ENCODE data around the gene STX18.

STX18 gene

GRCh38 chr4:4436244-4436823 is 105.5 kb downstream of the STX18 start:
- no peak for DNase-seq
- Histone ChIP-seq H3K9me3 (ENCODE audit: control insufficient read depth, low read length) (no peaks in the 10 kb centered on the region), H3K36me3 (ENCODE audit: control insufficient read depth, insufficient read depth, low read length) (peaks cover 5% of the 10 kb centered on the region), H3K4me1 (ENCODE audit: control insufficient read depth, insufficient read depth, low read length, poor library complexity, severe bottlenecking) (no peaks in the 10 kb centered on the region), H3K4me3 (ENCODE audit: insufficient read depth, low read depth, low read length, poor library complexity, severe bottlenecking) (no peak overlapping the region), H3K27ac (ENCODE audit: insufficient read depth, low read length, poor library complexity, severe bottlenecking) (no peak overlapping the region), H3K27me3 (replicated peaks; ENCODE audit: control insufficient read depth, insufficient read depth, low read length, poor library complexity, severe bottlenecking) (no peaks in the 10 kb centered on the region)

GRCh38 chr4:4433941-4434340 is 107.9 kb downstream of the STX18 start:
- no peaks in the 10 kb centered on the region for H3K9me3 ChIP-seq (ENCODE audit: control insufficient read depth, low read length)
- no peak overlapping the region for H3K4me3 ChIP-seq (ENCODE audit: insufficient read depth, low read depth, low read length, poor library complexity, severe bottlenecking)
- DNase-seq = no peak
- H3K27ac ChIP-seq (ENCODE audit: insufficient read depth, low read length, poor library complexity, severe bottlenecking) = no peak overlapping the region
- H3K27me3 ChIP-seq (replicated peaks; ENCODE audit: control insufficient read depth, insufficient read depth, low read length, poor library complexity, severe bottlenecking) = no peaks in the 10 kb centered on the region
- H3K36me3 ChIP-seq (ENCODE audit: control insufficient read depth, insufficient read depth, low read length) = peaks cover 5% of the 10 kb centered on the region
- peaks cover 2% of the 10 kb centered on the region for H3K4me1 ChIP-seq (ENCODE audit: control insufficient read depth, insufficient read depth, low read length, poor library complexity, severe bottlenecking)

GRCh38 chr4:4432341-4433125 is 109.3 kb downstream of the STX18 start:
- Histone ChIP-seq H3K4me1 (ENCODE audit: control insufficient read depth, insufficient read depth, low read length, poor library complexity, severe bottlenecking) (peaks cover 2% of the 10 kb centered on the region), H3K36me3 (ENCODE audit: control insufficient read depth, insufficient read depth, low read length) (peaks cover 5% of the 10 kb centered on the region), H3K4me3 (ENCODE audit: insufficient read depth, low read depth, low read length, poor library complexity, severe bottlenecking) (no peak overlapping the region), H3K9me3 (ENCODE audit: control insufficient read depth, low read length) (no peaks in the 10 kb centered on the region), H3K27ac (ENCODE audit: insufficient read depth, low read length, poor library complexity, severe bottlenecking) (no peak overlapping the region), H3K27me3 (replicated peaks; ENCODE audit: control insufficient read depth, insufficient read depth, low read length, poor library complexity, severe bottlenecking) (no peaks in the 10 kb centered on the region)
- no peak for DNase-seq

- Histone ChIP-seq H3K27me3 (replicated peaks; ENCODE audit: control insufficient read depth, insufficient read depth, low read length, poor library complexity, severe bottlenecking) (no peaks in the 10 kb centered on the region), H3K9me3 (ENCODE audit: control insufficient read depth, low read length) (no peaks in the 10 kb centered on the region), H3K36me3 (ENCODE audit: control insufficient read depth, insufficient read depth, low read length) (peaks cover 5% of the 10 kb centered on the region), H3K27ac (ENCODE audit: insufficient read depth, low read length, poor library complexity, severe bottlenecking) (no peak overlapping the region), H3K4me3 (ENCODE audit: insufficient read depth, low read depth, low read length, poor library complexity, severe bottlenecking) (no peak overlapping the region), H3K4me1 (ENCODE audit: control insufficient read depth, insufficient read depth, low read length, poor library complexity, severe bottlenecking) (peaks cover 2% of the 10 kb centered on the region)
- peak; percentile 8 to 29 (median 11) for DNase-seq
These were observed 111.2 kb downstream of the STX18 start for GRCh38 chr4:4430492-4431195.

- Histone ChIP-seq H3K36me3 (ENCODE audit: control insufficient read depth, insufficient read depth, low read length) (peaks cover 9% of the 10 kb centered on the region), H3K4me1 (ENCODE audit: control insufficient read depth, insufficient read depth, low read length, poor library complexity, severe bottlenecking) (peaks cover 2% of the 10 kb centered on the region), H3K4me3 (ENCODE audit: insufficient read depth, low read depth, low read length, poor library complexity, severe bottlenecking) (no peak overlapping the region), H3K27me3 (replicated peaks; ENCODE audit: control insufficient read depth, insufficient read depth, low read length, poor library complexity, severe bottlenecking) (no peaks in the 10 kb centered on the region), H3K9me3 (ENCODE audit: control insufficient read depth, low read length) (no peaks in the 10 kb centered on the region), H3K27ac (ENCODE audit: insufficient read depth, low read length, poor library complexity, severe bottlenecking) (no peak overlapping the region)
- DNase-seq = no peak
These were observed 112.6 kb downstream of the STX18 start for GRCh38 chr4:4428966-4429875.

- Histone ChIP-seq H3K4me3 (ENCODE audit: insufficient read depth, low read depth, low read length, poor library complexity, severe bottlenecking) (no peak overlapping the region), H3K27ac (ENCODE audit: insufficient read depth, low read length, poor library complexity, severe bottlenecking) (no peak overlapping the region), H3K36me3 (ENCODE audit: control insufficient read depth, insufficient read depth, low read length) (peaks cover 8% of the 10 kb centered on the region), H3K4me1 (ENCODE audit: control insufficient read depth, insufficient read depth, low read length, poor library complexity, severe bottlenecking) (peaks cover 2% of the 10 kb centered on the region), H3K9me3 (ENCODE audit: control insufficient read depth, low read length) (no peaks in the 10 kb centered on the region), H3K27me3 (replicated peaks; ENCODE audit: control insufficient read depth, insufficient read depth, low read length, poor library complexity, severe bottlenecking) (no peaks in the 10 kb centered on the region)
- DNase-seq = no peak
These were observed 114.0 kb downstream of the STX18 start for GRCh38 chr4:4427886-4428285.

GRCh38 chr4:4427121-4427870 is 114.6 kb downstream of the STX18 start:
- Histone ChIP-seq H3K27me3 (replicated peaks; ENCODE audit: control insufficient read depth, insufficient read depth, low read length, poor library complexity, severe bottlenecking) (no peaks in the 10 kb centered on the region), H3K9me3 (ENCODE audit: control insufficient read depth, low read length) (no peaks in the 10 kb centered on the region), H3K36me3 (ENCODE audit: control insufficient read depth, insufficient read depth, low read length) (peaks cover 8% of the 10 kb centered on the region), H3K4me1 (ENCODE audit: control insufficient read depth, insufficient read depth, low read length, poor library complexity, severe bottlenecking) (peaks cover 2% of the 10 kb centered on the region), H3K4me3 (ENCODE audit: insufficient read depth, low read depth, low read length, poor library complexity, severe bottlenecking) (no peak overlapping the region), H3K27ac (ENCODE audit: insufficient read depth, low read length, poor library complexity, severe bottlenecking) (no peak overlapping the region)
- no peak for DNase-seq

- DNase-seq = no peak
- H3K4me1 ChIP-seq (ENCODE audit: control insufficient read depth, insufficient read depth, low read length, poor library complexity, severe bottlenecking) = peaks cover 2% of the 10 kb centered on the region
- H3K4me3 ChIP-seq (ENCODE audit: insufficient read depth, low read depth, low read length, poor library complexity, severe bottlenecking) = no peak overlapping the region
- H3K36me3 ChIP-seq (ENCODE audit: control insufficient read depth, insufficient read depth, low read length) = peaks cover 10% of the 10 kb centered on the region
- H3K9me3 ChIP-seq (ENCODE audit: control insufficient read depth, low read length) = no peaks in the 10 kb centered on the region
- H3K27ac ChIP-seq (ENCODE audit: insufficient read depth, low read length, poor library complexity, severe bottlenecking) = no peak overlapping the region
- no peaks in the 10 kb centered on the region for H3K27me3 ChIP-seq (replicated peaks; ENCODE audit: control insufficient read depth, insufficient read depth, low read length, poor library complexity, severe bottlenecking)
These were observed 115.2 kb downstream of the STX18 start for GRCh38 chr4:4426511-4427120.

GRCh38 chr4:4425696-4426095 is 116.2 kb downstream of the STX18 start:
- Histone ChIP-seq H3K9me3 (ENCODE audit: control insufficient read depth, low read length) (no peaks in the 10 kb centered on the region), H3K4me3 (ENCODE audit: insufficient read depth, low read depth, low read length, poor library complexity, severe bottlenecking) (no peak overlapping the region), H3K4me1 (ENCODE audit: control insufficient read depth, insufficient read depth, low read length, poor library complexity, severe bottlenecking) (peaks cover 2% of the 10 kb centered on the region), H3K36me3 (ENCODE audit: control insufficient read depth, insufficient read depth, low read length) (peaks cover 11% of the 10 kb centered on the region), H3K27ac (ENCODE audit: insufficient read depth, low read length, poor library complexity, severe bottlenecking) (no peak overlapping the region), H3K27me3 (replicated peaks; ENCODE audit: control insufficient read depth, insufficient read depth, low read length, poor library complexity, severe bottlenecking) (no peaks in the 10 kb centered on the region)
- DNase-seq = no peak
